HUDEP-2 (cell line): ENCODE measurements around the gene PSME2.

ENCODE experiments used
- DNase-seq, 76 experiments: peaks; one replicate each; lab custom pipeline; 2025; ENCODE audit not compliant: unreplicated experiment in 76 of 76; lab: John Stamatoyannopoulos, UW

The PSME2 gene

GRCh38 chr14:24146453-24146977, at the start of gene PSME2:
Gene PSME2, minus strand, starts transcription at chr14:24146610. Its CDS starts 29 bp downstream, at chr14:24146581.
- DNase-seq: peak in 75 of 76 experiments; percentile 39 to 94 (median 81)

GRCh38 chr14:24195186-24196070, 49.0 kb upstream of the PSME2 start, which contains the start of gene TM9SF1:
Gene TM9SF1, minus strand, starts transcription at chr14:24195441. Its CDS starts 422 bp downstream, at chr14:24195019.
- DNase-seq: peak in 75 of 76 experiments; percentile 22 to 95 (median 73)

GRCh38 chr14:24194873-24195185, 48.4 kb upstream of the PSME2 start:
- DNase-seq: no peak

- DNase-seq: no peak
Measured at GRCh38 chr14:24194186-24194872, 47.9 kb upstream of the PSME2 start.

- no peak for DNase-seq
Measured at GRCh38 chr14:24192933-24193332, 46.5 kb upstream of the PSME2 start.

GRCh38 chr14:24190416-24190815, 44.0 kb upstream of the PSME2 start:
- no peak for DNase-seq

GRCh38 chr14:24189460-24189859, 43.0 kb upstream of the PSME2 start:
- DNase-seq: no peak

GRCh38 chr14:24189059-24189375, 42.6 kb upstream of the PSME2 start:
- DNase-seq: no peak

GRCh38 chr14:24188251-24189058, 42.0 kb upstream of the PSME2 start, which contains the start of gene IPO4:
Gene IPO4, minus strand, starts transcription at chr14:24188816. Its CDS starts 29 bp downstream, at chr14:24188787.
- DNase-seq: peak in 75 of 76 experiments; percentile 25 to 97 (median 92)

- DNase-seq: no peak
Measured at GRCh38 chr14:24187539-24187915, 41.1 kb upstream of the PSME2 start.

- no peak for DNase-seq
Measured at GRCh38 chr14:24186831-24187538, 40.6 kb upstream of the PSME2 start.

- DNase-seq: no peak
Measured at GRCh38 chr14:24185741-24186140, 39.3 kb upstream of the PSME2 start.

GRCh38 chr14:24185026-24185425, 38.6 kb upstream of the PSME2 start:
- DNase-seq: no peak

GRCh38 chr14:24184104-24184970, 37.9 kb upstream of the PSME2 start:
- DNase-seq: no peak

- DNase-seq: no peak
Measured at GRCh38 chr14:24183014-24183481, 36.6 kb upstream of the PSME2 start.

- DNase-seq: no peak
Measured at GRCh38 chr14:24182110-24182882, 35.9 kb upstream of the PSME2 start.

GRCh38 chr14:24181371-24182077, 35.1 kb upstream of the PSME2 start:
- no peak for DNase-seq
